ENCODE results near the gene NR2C2. TPM values are rescaled to one million over a fixed set of nuclear protein-coding genes. Genes with fewer than 3 reads are reported as not detected.

The NR2C2 gene
- total and polyA plus RNA-seq, 9 of the 15 experiments (the other 6 are each of a cell fraction or from before 2014, with no cell fraction given), result 6.1 to 33.0 (median 14.6) TPM

DNA sequence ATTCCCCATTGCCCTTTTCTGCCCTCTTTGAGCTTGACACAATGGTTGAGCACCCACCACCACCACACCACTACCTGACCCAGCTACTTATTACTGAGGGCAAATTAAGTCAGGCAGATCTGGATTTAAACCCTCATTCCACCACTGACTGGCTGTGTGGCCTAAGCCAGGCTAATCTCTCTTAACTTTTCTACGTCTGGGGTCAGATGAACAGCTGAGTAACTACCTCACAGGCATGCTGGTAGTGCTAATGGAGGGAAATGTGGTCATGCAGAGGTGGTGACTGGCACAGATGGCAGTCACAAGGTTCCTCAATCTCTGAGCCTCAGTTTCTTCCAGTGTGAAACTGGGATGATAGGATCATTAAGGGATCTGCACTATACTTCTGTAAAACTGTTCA lies 122.1 kb downstream of the NR2C2 start:
- TF ChIP-seq ZNF830 (CRISPR knock-in tag; IDR thresholded peaks at IDR 0.05) (no peak), ZNF408 (CRISPR knock-in tag; IDR thresholded peaks at IDR 0.05; ENCODE audit: low read depth) (no peak), TRIM28 (IDR thresholded peaks at IDR 0.05) (no peak), ZNF707 (CRISPR knock-in tag; conservative IDR thresholded peaks at IDR 0.05) (no peak), HNRNPK (IDR thresholded peaks at IDR 0.05; ENCODE audit: low read depth, low read length, poor library complexity, severe bottlenecking) (no peak), BDP1 (IDR thresholded peaks at IDR 0.05; ENCODE audit: insufficient read depth, insufficient read length) (no peak), ILK (tag; IDR thresholded peaks at IDR 0.05; ENCODE audit: borderline replicate concordance, low read depth) (no peak), CREBBP (IDR thresholded peaks at IDR 0.05; ENCODE audit: low read depth, low read length) (no peak)
- TF ChIP-seq, protein P1, sequence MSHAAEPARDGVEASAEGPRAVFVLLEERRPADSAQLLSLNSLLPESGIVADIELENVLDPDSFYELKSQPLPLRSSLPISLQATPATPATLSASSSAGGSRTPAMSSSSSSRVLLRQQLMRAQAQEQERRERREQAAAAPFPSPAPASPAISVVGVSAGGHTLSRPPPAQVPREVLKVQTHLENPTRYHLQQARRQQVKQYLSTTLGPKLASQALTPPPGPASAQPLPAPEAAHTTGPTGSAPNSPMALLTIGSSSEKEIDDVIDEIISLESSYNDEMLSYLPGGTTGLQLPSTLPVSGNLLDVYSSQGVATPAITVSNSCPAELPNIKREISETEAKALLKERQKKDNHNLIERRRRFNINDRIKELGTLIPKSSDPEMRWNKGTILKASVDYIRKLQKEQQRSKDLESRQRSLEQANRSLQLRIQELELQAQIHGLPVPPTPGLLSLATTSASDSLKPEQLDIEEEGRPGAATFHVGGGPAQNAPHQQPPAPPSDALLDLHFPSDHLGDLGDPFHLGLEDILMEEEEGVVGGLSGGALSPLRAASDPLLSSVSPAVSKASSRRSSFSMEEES (CRISPR knock-in tag; IDR thresholded peaks at IDR 0.05), result no peak
- TF ChIP-seq, protein P2, sequence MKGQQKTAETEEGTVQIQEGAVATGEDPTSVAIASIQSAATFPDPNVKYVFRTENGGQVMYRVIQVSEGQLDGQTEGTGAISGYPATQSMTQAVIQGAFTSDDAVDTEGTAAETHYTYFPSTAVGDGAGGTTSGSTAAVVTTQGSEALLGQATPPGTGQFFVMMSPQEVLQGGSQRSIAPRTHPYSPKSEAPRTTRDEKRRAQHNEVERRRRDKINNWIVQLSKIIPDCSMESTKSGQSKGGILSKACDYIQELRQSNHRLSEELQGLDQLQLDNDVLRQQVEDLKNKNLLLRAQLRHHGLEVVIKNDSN (CRISPR knock-in tag; IDR thresholded peaks at IDR 0.05), result no peak
- TF ChIP-seq, protein P3, sequence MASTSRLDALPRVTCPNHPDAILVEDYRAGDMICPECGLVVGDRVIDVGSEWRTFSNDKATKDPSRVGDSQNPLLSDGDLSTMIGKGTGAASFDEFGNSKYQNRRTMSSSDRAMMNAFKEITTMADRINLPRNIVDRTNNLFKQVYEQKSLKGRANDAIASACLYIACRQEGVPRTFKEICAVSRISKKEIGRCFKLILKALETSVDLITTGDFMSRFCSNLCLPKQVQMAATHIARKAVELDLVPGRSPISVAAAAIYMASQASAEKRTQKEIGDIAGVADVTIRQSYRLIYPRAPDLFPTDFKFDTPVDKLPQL (IDR thresholded peaks at IDR 0.05; ENCODE audit: extremely low read depth, insufficient read length), result no peak
- TF ChIP-seq, protein P4, sequence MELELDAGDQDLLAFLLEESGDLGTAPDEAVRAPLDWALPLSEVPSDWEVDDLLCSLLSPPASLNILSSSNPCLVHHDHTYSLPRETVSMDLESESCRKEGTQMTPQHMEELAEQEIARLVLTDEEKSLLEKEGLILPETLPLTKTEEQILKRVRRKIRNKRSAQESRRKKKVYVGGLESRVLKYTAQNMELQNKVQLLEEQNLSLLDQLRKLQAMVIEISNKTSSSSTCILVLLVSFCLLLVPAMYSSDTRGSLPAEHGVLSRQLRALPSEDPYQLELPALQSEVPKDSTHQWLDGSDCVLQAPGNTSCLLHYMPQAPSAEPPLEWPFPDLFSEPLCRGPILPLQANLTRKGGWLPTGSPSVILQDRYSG (tag; conservative IDR thresholded peaks at IDR 0.05; ENCODE audit: low read depth), result no peak
- TF ChIP-seq, protein P5, sequence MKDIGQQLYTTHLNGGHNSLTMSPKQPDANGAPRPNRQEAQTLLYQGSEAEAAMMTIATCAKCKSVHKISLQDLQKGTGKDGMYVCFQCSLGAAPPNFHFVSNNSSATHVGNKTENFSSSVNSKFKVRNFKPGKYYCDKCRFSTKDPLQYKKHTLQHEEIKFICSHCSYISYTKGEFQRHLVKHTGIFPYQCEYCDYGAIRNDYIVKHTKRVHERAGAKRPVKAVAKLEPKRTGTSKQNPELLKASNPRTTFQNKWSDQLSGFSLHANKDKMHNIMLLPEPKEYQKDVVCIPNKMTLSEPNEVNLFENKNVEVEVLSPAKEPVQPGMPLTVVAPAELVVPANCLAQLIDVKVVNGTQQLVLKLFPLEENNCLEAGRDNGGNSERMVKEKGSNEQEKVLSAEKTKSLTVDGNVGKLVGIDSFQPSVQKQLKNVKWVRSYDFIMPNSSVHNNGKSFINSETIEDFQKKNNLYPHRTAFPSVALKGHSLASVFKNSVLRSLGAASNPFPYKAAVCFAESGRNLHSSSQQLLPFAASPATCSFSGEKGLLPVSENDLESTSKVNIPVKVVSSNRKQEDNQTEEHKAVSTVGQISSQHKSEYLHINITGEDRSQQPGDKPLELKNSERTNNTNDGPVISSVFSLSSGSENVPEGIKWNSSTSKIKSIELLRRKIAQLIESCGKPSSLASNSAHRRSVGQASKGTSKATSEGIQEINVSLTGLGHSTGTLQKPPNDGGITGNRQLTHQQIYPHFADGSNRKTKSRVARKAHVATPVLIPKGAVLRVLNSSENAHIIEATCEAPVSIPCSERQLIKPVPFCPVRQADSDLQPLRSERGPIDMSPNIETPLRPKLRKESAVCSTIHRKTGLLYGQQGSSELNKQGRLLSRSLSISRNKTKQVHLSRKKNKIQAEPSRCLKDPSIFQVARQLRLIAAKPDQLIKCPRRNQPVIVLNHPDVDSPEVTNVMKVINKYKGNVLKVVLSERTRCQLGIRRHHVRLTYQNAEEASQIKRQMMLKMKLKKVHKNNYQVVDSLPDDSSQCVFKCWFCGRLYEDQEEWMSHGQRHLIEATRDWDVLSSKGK (CRISPR knock-in tag; IDR thresholded peaks at IDR 0.05), result no peak
- TF ChIP-seq, protein P6, sequence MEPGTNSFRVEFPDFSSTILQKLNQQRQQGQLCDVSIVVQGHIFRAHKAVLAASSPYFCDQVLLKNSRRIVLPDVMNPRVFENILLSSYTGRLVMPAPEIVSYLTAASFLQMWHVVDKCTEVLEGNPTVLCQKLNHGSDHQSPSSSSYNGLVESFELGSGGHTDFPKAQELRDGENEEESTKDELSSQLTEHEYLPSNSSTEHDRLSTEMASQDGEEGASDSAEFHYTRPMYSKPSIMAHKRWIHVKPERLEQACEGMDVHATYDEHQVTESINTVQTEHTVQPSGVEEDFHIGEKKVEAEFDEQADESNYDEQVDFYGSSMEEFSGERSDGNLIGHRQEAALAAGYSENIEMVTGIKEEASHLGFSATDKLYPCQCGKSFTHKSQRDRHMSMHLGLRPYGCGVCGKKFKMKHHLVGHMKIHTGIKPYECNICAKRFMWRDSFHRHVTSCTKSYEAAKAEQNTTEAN (CRISPR knock-in tag; IDR thresholded peaks at IDR 0.05), result no peak
- no TSS peak for BruUV-seq (replicated peaks)
- H3K79me2 ChIP-seq (ENCODE audit: control insufficient read depth, insufficient read depth, low read length), result peaks cover 12% of the 10 kb centered on the region
- in situ Hi-C loops (cut with MboI), result no loop called here
- FAIRE-seq, result no peak
- POLR2A ChIA-PET, result interaction anchor here (0.5 to 1.2 kb wide), 3 partner anchors 8 to 21 kb away, joined by 3 to 5 read pairs (median 3); no protein-coding TSS in a partner anchor
- H3K27ac ChIP-seq (ENCODE audit: extremely low read depth, low read depth, low read length), result no peak overlapping the region
- no peaks in the 10 kb centered on the region for H3K9me1 ChIP-seq (ENCODE audit: control insufficient read depth, insufficient read depth, low read length)
- no peaks in the 10 kb centered on the region for H3K9me3 ChIP-seq (replicated peaks; ENCODE audit: control insufficient read depth, insufficient read depth, low read depth, low read length)
- no peak overlapping the region for H3K4me2 ChIP-seq (ENCODE audit: insufficient read depth, low read length)
- CTCF ChIA-PET (ENCODE audit: low intra/inter-chr PET ratio), result no interaction called here
- intact Hi-C loops (cut with micrococcal nuclease), result no loop called here
- no peak overlapping the region for H3K9ac ChIP-seq (ENCODE audit: insufficient read depth in 1 of 2, low read depth in 2 of 2, low read length in 2 of 2)
- no peak overlapping the region for H3K4me3 ChIP-seq
- H3K27me3 ChIP-seq (ENCODE audit: control insufficient read depth in 2 of 2, insufficient read depth in 2 of 2, low read length in 2 of 2), result no peaks in the 10 kb centered on the region
- DNase-seq (ENCODE audit: extremely low read depth in 1 of 4, low spot score in 3 of 4), result no peak
- 59% methylated on average over 1 of the region's 1 CpG for WGBS (ENCODE audit: insufficient coverage, low coverage, missing lambda C conversion rate)
- peaks cover 41% of the 10 kb centered on the region for H3K36me3 ChIP-seq (ENCODE audit: control insufficient read depth, insufficient read depth, low read length)
- H2AFZ ChIP-seq (ENCODE audit: low read depth, low read length), result no peak overlapping the region
- H4K20me1 ChIP-seq (replicated peaks; ENCODE audit: control insufficient read depth, insufficient read depth, low read length), result no peaks in the 10 kb centered on the region
- H3K4me1 ChIP-seq (replicated peaks in 1 of 2; ENCODE audit: control insufficient read depth in 2 of 2, insufficient read depth in 2 of 2, low read length in 2 of 2), result peaks cover 5 to 13% of the 10 kb centered on the region in 2 experiments; a peak in 4 of 5 replicates
- ATAC-seq, result no peak
